Measurements from ENCODE around the gene NXN. TPM values are rescaled to one million over a fixed set of nuclear protein-coding genes. Genes with fewer than 3 reads are reported as not detected.
A peak's percentile ranks its signal among the peaks of the same experiment; 100 is the strongest.

The NXN gene
- total RNA-seq, 1 donor from 2014 or later = 53.1 TPM

DNA sequence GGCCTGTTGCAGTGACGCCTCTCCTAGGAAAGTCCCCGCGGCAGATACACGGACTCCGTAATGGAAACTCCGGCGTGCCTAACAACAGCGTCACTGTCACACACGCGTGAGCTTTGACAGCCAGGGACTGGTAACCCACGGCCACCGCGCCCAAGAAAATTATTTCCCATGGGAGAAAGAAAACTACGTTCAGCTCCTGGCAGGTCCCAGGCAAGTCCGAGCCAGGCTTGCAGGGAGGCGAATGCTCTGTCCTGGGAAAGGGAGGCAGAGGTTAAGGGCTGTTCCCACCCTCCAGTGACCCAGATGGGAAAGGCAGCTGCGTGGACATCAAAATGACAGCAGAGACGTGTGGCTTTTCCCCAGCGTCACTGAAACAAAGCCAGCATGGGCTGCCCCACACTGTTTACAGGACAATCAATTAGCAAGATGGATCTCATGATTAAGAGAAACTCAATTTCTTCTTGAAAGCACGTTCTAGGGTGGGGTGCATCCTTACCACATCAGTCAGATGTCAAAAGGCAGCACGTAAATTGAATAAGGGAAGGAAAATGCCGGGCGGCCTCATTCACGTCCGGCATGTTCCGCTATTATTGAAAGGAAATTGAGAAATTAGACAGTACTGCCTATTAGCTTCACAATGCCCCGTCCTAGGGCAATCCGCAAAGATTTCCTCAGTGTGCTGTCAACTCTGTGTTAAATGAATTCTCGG is 82.5 kb downstream of the NXN start:
- TF ChIP-seq, protein P1, sequence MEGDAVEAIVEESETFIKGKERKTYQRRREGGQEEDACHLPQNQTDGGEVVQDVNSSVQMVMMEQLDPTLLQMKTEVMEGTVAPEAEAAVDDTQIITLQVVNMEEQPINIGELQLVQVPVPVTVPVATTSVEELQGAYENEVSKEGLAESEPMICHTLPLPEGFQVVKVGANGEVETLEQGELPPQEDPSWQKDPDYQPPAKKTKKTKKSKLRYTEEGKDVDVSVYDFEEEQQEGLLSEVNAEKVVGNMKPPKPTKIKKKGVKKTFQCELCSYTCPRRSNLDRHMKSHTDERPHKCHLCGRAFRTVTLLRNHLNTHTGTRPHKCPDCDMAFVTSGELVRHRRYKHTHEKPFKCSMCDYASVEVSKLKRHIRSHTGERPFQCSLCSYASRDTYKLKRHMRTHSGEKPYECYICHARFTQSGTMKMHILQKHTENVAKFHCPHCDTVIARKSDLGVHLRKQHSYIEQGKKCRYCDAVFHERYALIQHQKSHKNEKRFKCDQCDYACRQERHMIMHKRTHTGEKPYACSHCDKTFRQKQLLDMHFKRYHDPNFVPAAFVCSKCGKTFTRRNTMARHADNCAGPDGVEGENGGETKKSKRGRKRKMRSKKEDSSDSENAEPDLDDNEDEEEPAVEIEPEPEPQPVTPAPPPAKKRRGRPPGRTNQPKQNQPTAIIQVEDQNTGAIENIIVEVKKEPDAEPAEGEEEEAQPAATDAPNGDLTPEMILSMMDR (IDR thresholded peaks at IDR 0.05; ENCODE audit: unreplicated experiment) = no peak
- no peaks in the 10 kb centered on the region for H3K27me3 Mint-ChIP-seq
- no peak for DNase-seq (ENCODE audit: low spot score, unreplicated experiment)
- H3K9me3 Mint-ChIP-seq (ENCODE audit: low read depth) = no peaks in the 10 kb centered on the region
- peaks cover 5% of the 10 kb centered on the region for H3K36me3 Mint-ChIP-seq (ENCODE audit: insufficient read depth)
- H3K27ac Mint-ChIP-seq = peak overlapping the region; percentile 38
- no peak overlapping the region for H3K4me3 Mint-ChIP-seq (ENCODE audit: low read depth)
- H3K4me1 Mint-ChIP-seq (ENCODE audit: low read depth) = peaks cover 8% of the 10 kb centered on the region

DNA sequence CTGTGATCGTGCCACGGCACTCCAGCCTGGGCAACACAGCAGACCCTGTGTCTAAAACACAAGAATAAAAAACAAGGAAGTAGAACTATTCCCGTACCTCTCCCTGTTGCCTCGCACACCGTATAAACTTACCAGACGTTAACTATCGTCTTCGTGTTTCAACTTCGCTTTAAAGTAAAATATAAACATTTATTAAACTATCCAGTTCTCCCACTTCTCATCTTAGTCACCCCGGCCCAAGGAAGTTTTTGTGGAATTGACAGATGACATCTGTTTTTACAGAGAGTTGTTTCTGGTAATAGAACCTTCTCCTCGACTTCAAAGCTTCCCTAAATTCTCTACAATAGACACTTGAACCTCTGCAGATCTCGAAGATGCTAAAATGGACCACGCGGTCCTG is 83.1 kb downstream of the NXN start:
- Mint-ChIP-seq H3K9me3 (ENCODE audit: low read depth) (no peaks in the 10 kb centered on the region), H3K36me3 (ENCODE audit: insufficient read depth) (peaks cover 5% of the 10 kb centered on the region), H3K27ac (no peak overlapping the region), H3K4me1 (ENCODE audit: low read depth) (peaks cover 8% of the 10 kb centered on the region), H3K27me3 (no peaks in the 10 kb centered on the region), H3K4me3 (ENCODE audit: low read depth) (no peak overlapping the region)
- no peak for DNase-seq (ENCODE audit: low spot score, unreplicated experiment)
- TF ChIP-seq, protein P1 (IDR thresholded peaks at IDR 0.05; ENCODE audit: unreplicated experiment) = no peak

DNA sequence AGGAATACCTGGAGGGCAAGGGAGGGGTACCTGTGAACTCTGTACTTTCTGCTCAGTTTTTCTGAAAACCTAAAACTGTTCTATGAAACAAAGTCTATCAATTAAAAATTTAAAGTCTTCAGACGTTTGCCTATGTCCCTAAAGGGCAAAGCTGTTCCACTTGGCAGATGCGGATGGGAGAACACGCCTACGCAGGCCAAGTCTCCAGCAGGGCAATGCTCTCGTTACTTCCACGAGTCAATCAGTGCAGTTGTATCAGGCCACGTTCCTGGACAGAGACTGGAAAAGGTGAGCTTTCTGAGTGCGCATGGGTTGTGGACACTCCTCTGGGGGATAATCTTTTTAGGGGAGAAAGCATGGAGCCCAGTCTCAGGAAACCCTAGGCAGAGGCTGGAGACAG is 86.6 kb downstream of the NXN start:
- Mint-ChIP-seq H3K27me3 (no peaks in the 10 kb centered on the region), H3K4me3 (ENCODE audit: low read depth) (no peak overlapping the region), H3K36me3 (ENCODE audit: insufficient read depth) (peaks cover 2% of the 10 kb centered on the region), H3K9me3 (ENCODE audit: low read depth) (no peaks in the 10 kb centered on the region), H3K4me1 (ENCODE audit: low read depth) (peaks cover 5% of the 10 kb centered on the region), H3K27ac (no peak overlapping the region)
- no peak for DNase-seq (ENCODE audit: low spot score, unreplicated experiment)
- TF ChIP-seq, protein P1 (IDR thresholded peaks at IDR 0.05; ENCODE audit: unreplicated experiment) = no peak

DNA sequence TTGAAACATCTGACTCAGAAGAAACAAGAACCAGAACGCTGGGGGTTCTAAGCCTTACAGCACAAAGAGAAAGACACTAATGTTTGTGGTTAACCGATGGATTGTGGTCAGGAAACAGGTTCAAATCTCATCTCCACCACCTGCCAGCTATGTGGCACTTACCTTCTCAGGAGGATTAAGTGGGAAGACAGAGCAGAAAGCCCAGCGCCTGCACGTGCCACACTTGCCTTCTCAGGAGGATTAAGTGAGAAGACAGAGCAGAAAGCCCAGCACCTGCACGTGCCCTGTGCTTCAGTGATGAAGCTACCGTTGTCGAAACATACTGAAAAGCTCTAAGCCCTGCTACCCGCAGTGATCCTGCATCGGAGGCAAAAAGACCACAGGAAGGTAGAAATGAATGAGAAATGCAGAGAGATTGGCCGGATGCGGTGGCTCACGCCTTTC is 90.6 kb downstream of the NXN start:
- TF ChIP-seq, protein P1 (IDR thresholded peaks at IDR 0.05; ENCODE audit: unreplicated experiment) = no peak
- Mint-ChIP-seq H3K9me3 (ENCODE audit: low read depth) (no peaks in the 10 kb centered on the region), H3K4me1 (ENCODE audit: low read depth) (no peaks in the 10 kb centered on the region), H3K36me3 (ENCODE audit: insufficient read depth) (peaks cover 3% of the 10 kb centered on the region), H3K27me3 (no peaks in the 10 kb centered on the region), H3K27ac (no peak overlapping the region), H3K4me3 (ENCODE audit: low read depth) (no peak overlapping the region)
- DNase-seq (ENCODE audit: low spot score, unreplicated experiment) = no peak

DNA sequence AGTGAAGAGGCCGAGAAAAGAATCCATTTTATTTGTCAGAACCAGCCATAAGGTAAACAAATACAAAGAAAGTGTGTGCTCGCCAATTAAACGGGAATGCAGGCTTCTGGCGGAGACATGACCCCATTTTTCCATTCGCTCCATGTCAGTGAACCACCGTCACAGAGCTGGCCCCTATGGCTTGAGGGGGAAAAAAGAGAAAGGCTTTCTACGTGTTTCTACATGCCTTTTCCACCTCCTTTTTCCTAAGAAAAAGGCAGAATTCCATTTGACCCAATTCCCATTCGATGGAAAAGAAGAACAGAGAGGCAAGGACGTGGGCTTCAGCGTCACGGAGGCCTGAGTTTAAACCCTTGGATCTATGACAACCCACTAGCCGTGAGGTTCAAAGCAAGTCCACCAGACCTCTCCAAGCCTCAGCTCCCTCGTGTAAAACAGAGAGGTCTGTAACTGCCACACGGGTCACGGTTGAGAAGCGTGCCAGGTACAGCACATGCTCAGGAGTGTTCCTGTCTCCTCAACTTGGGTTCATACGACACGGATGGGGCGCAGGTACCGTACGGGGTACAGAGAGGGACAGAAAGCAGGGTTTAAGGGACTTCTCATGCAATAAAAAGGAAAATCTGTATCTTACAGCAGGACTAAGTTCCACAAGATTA is 91.9 kb downstream of the NXN start:
- DNase-seq (ENCODE audit: low spot score, unreplicated experiment) = no peak
- Mint-ChIP-seq H3K27ac (peak overlapping the region; percentile 88), H3K36me3 (ENCODE audit: insufficient read depth) (peaks cover 5% of the 10 kb centered on the region), H3K4me3 (ENCODE audit: low read depth) (no peak overlapping the region), H3K4me1 (ENCODE audit: low read depth) (peaks cover 11% of the 10 kb centered on the region), H3K9me3 (ENCODE audit: low read depth) (no peaks in the 10 kb centered on the region), H3K27me3 (no peaks in the 10 kb centered on the region)
- TF ChIP-seq, protein P1 (IDR thresholded peaks at IDR 0.05; ENCODE audit: unreplicated experiment) = no peak

All from progenitor cell of endocrine pancreas (in vitro differentiated cells).